GM21576 (cell line): Measurements from ENCODE around the gene GNA15.
"Not testable (repeated sequence)": the region's sequence is repeated elsewhere in the genome, so short reads cannot be mapped to it uniquely, and the experiment has no call there.

Experiments
- ATAC-seq: cut with Tn5 transposase; IDR thresholded peaks from one replicate; pipeline ENCODE4 v1.9.1; 2021; ENCODE audit warnings: mild to moderate bottlenecking, moderate library complexity; ENCODE audit not compliant: unreplicated experiment

The GNA15 gene

GRCh38 chr19:3188627-3189596 lies 53.1 kb downstream of the GNA15 start:
- no peak for ATAC-seq

DNA sequence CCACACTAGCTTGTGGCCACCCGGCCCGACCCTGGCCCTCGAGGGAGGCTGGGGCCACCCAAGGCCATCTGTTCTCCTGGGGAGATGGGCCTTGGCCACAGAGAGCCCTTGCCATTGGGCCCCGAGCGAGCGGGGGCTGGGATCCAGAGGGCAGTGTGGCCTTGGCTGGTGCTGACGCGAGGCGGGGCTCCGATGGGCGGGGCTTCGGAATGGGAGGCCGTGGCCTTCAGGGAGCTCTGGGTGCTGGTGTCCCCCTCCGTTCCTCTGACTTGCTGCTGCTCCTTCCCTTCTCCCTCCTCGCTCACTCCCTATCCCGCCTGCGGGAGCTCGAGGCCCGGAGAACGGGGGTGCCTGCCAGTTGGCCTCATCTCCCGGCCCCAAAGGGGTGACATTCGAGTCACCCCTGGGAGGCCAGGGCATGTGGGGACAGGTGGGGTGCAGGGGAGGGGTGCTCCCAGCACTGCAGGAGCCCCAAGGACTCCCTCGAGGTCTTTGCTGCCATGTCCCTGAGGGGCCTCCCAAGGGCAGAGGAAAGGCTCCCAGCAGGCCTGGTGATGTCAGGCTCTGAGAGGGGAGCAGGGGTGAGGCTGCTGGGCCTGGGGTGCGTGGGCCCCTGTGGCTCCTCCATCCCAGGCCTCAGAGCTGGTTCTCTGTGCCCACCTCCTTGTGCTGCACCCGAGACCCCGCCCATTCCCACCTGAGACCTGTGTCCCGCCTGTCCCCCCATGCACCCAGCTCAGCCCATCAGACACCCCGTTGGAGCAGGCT lies 54.1 kb downstream of the GNA15 start:
- ATAC-seq, result no peak

DNA sequence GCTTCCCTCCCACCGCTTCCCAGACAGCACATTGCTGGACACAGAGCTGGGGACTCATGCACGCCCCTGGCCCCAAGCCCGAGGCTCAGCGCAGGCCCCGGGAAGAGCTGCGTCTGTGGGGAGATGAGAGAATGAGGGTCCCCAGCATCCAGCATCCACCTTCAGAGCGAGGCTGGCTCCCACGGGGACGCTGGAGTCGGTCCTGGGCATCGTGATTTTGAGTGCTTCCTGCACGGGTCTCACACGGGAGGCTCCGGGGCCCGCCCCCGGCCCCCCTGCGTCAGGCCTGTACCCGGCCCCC lies 54.6 kb downstream of the GNA15 start:
- ATAC-seq, result no peak

DNA sequence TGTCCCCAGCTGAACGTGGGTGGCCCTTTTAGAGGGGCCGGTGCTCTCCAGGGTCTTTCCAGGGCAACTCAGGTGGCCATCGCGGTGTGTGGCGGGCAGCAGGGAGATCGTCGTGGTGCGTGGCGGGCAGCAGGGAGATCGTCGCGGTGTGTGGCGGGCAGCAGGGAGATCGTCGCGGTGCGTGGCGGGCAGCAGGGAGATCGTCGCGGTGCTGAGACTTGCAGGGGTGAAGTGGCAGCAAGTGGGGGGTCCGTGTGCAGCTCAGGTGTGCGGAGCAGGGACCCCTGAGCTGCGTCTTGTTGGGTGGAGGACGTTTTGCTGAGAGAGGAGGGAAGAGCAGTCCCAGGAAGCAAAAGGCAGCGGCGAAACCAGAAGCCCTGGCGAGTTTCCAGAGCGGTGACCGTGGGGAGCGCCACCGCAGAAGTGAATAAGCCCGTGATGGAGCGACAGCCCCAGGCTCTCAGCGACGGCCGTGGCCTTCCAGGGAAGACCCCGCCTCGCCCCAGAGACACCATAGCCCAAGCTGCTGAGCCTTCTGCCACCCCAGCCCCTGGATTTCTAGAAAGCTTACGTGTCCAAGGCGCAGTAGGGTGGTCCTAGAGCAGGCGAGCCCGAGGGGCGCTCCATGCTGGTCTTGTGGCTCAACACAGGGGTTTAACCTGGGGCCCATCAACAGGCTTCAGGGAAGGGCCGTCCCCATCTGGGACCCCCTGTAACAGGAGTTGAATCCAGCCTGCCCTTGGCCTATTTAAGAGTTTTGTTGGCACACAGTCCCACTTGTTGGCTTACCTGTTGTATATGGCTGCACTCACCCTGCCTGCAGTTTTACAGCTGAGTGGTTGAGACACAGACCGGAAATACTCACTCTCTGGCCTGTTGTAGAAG lies 55.3 kb downstream of the GNA15 start:
- ATAC-seq, result no peak

DNA sequence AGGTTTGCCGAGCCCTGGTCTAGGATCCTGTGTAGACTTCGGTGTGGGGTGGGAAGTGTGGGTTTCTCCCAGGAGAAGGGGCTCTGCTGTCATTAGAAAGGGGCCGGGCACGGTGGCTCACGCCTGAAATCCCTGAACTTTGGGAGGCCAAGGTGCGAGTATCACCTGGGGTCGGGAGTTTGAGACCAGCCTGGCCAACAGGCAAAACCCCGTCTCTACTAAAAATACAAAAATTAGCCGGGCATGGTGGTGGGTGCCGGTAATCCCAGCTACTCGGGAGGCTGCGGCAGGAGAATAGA lies 55.9 kb downstream of the GNA15 start:
- not testable (repeated sequence) for ATAC-seq

- no peak for ATAC-seq
Observed at GRCh38 chr19:3192228-3192635, 56.4 kb downstream of the GNA15 start.

DNA sequence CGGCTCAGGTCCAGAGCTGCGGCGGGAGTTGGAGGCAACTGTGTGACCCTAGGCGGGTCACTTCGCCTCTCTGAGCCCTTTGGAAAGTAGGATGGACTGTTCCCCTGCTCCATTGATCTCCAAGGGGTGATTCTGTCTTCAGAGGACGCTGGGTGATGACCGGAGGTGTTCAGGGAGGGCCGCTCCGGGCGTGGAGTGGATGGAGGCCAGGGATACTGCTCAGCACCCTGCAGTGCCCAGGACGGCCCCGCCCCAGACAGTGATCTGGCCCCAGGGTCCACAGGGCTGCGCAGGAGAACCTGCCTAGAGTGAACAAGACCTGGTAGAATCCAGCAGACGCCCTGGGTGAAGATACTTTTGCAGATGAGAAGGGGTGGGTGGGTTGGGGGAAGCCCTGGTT lies 56.9 kb downstream of the GNA15 start:
- no peak for ATAC-seq

DNA sequence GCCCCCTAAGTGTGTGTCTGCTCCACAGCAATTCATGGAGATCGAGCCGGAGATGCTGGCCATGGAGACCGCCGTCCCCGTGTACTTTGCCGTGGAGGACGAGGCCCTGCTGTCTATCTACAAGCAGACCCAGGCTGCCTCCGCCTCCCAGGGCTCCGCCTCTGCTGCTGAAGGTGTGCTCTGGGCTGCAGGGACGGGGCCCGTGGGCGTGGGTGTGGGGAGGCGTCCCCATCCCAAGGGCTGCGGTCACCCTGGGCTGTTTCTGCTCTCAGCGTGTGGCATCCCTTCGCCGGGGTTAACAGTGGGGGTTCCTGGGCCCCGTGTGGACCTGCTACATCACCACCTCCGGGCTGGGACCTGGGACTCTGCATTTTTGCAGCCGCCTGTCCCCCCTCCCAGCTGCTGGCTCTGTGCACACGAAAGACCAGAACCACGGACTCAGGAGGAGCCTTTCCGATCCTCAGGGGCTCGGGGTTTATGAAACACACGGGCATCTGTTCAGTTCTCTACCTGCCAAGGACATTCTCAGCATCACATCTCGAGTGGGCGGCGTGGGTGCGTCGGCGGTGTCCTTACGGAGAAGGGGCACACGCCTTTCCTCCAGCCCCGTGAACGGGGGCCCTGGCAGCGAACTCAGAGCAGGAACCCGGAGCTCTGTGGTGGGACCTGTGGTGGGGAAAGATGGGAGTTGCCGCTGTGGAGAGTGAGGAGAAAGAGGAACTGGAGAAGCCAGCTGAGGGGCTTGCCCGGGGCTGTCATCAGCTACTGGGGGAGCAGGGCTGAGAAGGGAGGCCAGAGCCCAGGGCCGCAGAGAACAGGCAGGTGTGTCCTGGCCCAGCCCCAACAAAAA lies 57.6 kb downstream of the GNA15 start:
- no peak for ATAC-seq

GRCh38 chr19:3194106-3195087 lies 58.6 kb downstream of the GNA15 start:
- no peak for ATAC-seq

- no peak for ATAC-seq
Observed at GRCh38 chr19:3196064-3196932, 60.5 kb downstream of the GNA15 start.

- ATAC-seq, result no peak
Observed at GRCh38 chr19:3196933-3197205, 61.0 kb downstream of the GNA15 start.

DNA sequence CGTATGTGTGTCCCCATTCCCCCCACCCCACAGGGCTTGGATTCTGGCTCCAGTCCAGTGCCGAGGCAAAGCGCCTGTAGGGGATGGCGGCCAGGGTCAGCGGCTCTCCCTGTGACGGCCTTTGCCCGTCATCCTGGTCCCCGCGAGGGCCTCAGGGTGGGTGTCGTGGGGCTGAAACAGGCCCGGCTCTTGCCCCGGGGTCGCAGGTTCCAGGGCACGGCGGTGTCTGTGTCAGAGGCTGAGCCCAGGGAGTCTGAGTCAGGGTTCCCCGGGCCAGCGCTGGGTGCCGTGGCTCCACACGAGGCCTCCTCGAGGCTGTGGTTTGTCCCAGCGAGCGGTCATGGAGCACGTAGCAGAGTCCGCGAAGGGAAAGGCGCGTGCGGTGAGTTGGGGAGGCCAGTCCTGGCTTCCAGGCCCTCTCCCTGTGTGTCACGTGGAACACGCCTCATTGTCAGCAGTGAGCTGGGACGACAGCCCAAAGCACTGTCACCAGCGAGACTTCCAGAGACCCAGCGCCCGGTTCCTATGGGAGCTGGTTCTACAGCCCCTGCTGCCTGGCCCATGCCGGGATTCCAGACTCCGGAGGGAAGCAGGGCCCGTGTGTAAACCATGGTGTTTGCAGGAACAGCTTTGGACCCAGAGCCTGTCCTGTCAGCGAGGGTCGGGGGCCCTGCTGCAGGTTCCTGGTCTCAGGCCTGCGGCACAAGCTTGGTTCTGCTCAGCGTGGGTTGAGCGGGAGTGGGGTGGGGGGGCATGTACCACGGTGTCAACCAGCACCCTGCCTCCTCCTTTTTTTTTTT lies 63.3 kb downstream of the GNA15 start:
- no peak for ATAC-seq

DNA sequence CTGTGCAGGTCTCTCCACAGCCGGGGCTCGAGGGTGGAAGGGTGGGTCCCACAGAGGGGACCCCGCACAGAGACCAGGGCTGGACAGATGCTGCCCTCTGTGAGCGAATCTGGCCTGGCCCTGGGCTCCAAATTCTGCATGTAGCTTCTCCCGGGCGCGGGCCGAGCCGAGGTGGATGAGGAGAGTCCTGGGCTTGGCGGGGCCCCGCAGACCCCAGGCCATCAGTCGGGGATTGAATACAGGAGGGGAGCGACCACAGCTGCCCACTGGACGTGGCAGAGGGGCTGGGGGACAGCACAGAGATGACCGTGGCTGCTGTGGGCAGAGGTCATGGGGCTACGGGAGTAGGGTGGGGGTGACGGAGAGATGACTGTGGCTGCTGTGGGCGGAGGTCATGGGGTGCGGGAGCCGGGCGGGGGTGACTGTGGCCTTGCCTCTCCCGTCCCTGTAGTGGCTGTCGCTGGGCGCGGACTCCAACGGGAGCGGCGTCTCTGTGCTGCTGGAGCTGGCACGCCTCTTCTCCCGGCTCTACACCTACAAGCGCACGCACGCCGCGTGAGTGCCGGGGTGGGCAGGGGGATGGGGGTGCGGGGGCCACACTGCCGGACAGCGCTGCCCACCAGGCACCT lies 65.4 kb downstream of the GNA15 start:
- no peak for ATAC-seq

DNA sequence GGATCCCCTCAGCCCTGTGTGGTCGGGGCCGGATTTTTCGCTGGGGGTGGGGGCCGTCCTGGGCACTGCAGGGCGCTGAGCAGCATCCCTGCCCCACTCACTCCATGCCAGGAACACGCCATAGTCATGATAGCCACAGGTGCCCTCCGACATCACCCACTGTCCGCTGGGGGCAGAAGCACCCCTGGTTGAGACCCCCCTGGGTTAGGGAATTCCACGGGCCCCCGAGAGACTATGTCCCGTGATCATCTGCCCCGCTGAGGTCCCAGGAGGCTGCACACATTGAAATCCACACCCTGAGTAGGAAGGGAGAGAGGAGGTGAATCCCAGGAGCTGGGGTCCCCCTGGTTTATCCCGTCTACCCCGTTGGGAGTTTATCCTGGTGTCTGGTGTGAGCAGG lies 66.1 kb downstream of the GNA15 start:
- no peak for ATAC-seq

GRCh38 chr19:3202346-3202745 lies 66.5 kb downstream of the GNA15 start:
- ATAC-seq, result no peak

DNA sequence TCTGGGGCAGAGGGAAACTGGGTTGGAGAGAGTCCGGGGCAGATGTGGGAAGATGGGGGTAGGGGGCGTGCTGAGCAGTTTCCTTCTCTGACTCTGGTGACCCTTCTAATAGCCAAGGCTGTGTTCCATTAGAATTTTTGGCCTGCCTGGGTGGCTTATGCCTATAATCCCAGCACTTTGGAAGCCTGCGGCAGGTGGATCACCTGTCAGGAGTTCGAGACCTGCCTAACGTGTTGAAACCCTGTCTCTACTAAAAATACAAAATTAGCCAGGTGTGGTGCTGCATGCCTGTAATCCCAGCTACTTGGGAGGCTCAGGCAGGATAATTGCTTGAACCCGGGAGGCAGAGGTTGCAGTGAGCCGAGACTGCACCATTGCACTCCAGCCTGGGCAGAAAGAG lies 67.1 kb downstream of the GNA15 start:
- ATAC-seq, result not testable (repeated sequence)
